ENCODE measurements around the gene ISL2.

ISL2 gene

GRCh38 chr15:76380249-76380648, 43.7 kb downstream of the ISL2 start:
- DNase-seq = no peak

- no peak for DNase-seq
Measured at GRCh38 chr15:76381366-76381765, 44.8 kb downstream of the ISL2 start.

GRCh38 chr15:76382987-76383728, 46.6 kb downstream of the ISL2 start:
- DNase-seq = no peak

GRCh38 chr15:76384409-76384808, 47.8 kb downstream of the ISL2 start:
- no peak for DNase-seq

- no peak for DNase-seq
Measured at GRCh38 chr15:76386178-76386577, 49.6 kb downstream of the ISL2 start.

- DNase-seq = no peak
Measured at GRCh38 chr15:76386926-76387325, 50.4 kb downstream of the ISL2 start.

- no peak for DNase-seq
Measured at GRCh38 chr15:76390571-76390970, 54.0 kb downstream of the ISL2 start.

- no peak for DNase-seq
Measured at GRCh38 chr15:76391309-76391708, 54.7 kb downstream of the ISL2 start.

GRCh38 chr15:76391847-76392246, 55.3 kb downstream of the ISL2 start:
- DNase-seq = no peak

Data from activated gamma-delta T cell (primary cell).